HG02852 (cell line): Measurements from ENCODE around the gene VAV2.
"Not testable (repeated sequence)": the region's sequence is repeated elsewhere in the genome, so short reads cannot be mapped to it uniquely, and the experiment has no call there.

Source experiments
- ATAC-seq: cut with Tn5 transposase; IDR thresholded peaks from one replicate; pipeline ENCODE4 v1.9.1; 2021; ENCODE audit warnings: mild to moderate bottlenecking, moderate library complexity; ENCODE audit not compliant: unreplicated experiment

VAV2 gene

GRCh38 chr9:133775951-133776905, 215.9 kb downstream of the VAV2 start:
- ATAC-seq, result no peak

DNA sequence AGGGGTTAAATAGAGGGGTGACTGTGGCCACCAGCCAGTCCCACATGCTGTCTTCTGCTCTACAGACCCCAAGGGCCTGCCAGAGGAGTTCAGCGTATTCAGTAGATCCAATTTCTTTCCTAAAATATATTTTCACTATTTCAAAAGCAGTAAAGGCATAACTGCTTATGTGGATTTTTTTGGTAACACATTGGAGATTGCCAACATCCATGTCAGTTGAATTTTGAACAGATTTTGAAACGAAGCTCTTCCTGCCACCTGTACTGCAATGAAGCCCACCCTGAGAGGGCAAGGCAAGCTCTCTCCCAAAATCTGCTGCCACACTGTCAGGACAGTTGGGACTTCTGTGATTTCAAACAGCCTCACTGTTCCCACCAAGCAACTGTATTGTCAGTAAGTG, 216.8 kb downstream of the VAV2 start:
- no peak for ATAC-seq

GRCh38 chr9:133774799-133775198, 217.3 kb downstream of the VAV2 start:
- no peak for ATAC-seq

GRCh38 chr9:133773889-133774655, 218.1 kb downstream of the VAV2 start:
- ATAC-seq, result no peak

- ATAC-seq, result no peak
Measured at GRCh38 chr9:133772581-133772980, 219.5 kb downstream of the VAV2 start.

- ATAC-seq, result no peak
Measured at GRCh38 chr9:133771486-133772482, 220.3 kb downstream of the VAV2 start.

- no peak for ATAC-seq
Measured at GRCh38 chr9:133770076-133770777, 221.9 kb downstream of the VAV2 start.

GRCh38 chr9:133769511-133770075, 222.5 kb downstream of the VAV2 start:
- ATAC-seq, result no peak

GRCh38 chr9:133768859-133769510, 223.1 kb downstream of the VAV2 start:
- ATAC-seq, result no peak

DNA sequence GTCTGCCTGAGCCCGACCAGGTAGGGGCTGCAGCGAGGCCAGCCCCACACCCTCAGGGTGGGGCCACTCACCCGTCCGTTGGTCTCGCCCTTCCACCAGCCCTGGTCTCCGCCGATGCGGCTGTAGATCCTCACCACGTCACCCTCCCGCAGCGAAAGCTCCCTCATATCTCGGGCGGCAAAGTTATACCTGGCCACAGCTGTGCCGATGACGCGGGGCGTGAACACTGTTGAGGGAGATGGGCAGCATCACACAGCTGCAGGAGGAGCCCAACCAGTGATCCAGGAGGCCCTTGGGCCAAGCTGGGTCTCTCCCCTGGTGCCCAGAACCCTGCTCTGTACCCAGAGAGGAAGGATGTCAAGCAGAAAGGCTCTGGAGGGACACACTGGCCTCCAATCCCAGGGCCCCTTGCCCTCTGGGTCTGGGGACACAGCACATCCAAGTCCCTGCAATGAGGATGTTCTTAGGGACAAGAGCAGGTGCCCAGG, 223.7 kb downstream of the VAV2 start:
- ATAC-seq, result no peak

- no peak for ATAC-seq
Measured at GRCh38 chr9:133767625-133768024, 224.5 kb downstream of the VAV2 start.

GRCh38 chr9:133767008-133767407, 225.1 kb downstream of the VAV2 start:
- no peak for ATAC-seq

GRCh38 chr9:133766234-133766633, 225.9 kb downstream of the VAV2 start:
- ATAC-seq, result not testable (repeated sequence)

- no peak for ATAC-seq
Measured at GRCh38 chr9:133763272-133764183, 228.6 kb downstream of the VAV2 start.

DNA sequence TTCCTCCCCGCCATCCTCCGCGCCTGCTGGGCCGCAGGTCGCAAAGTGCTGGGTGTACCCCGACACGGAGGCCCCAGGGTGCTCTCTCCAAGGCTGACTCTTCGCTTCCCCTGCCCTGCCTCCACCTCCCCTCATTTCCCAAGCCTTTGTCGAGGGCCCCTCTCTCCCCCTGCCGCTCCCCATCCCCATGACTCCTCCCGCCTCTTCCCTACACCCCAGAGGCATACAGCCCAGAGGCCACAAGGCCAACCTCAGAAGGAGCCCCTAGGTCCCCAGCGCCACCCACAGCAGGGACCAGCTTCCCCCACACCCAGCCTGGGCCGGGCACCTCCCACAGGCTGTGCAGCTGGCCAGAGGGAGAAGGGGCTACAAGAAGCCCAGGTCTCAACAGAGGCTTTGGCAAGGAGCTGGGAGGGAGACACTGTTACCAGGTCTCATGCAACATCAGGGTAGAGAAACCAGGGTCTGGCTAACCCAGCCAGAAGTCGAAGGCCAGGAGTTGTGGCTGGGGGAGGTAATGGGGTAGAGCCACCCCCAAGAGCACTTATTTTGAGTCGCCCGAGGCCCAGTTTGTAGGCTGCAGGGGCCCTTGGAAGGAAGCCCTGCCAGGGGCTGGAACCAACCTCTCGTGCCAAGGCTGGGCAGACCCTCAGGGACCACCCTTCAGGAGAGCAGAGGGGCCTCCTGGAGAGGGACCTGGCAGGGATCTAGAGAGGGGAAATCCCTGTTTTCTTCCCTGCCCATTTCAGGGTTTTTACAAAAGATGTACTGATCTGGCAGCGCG, 229.4 kb downstream of the VAV2 start:
- no peak for ATAC-seq

DNA sequence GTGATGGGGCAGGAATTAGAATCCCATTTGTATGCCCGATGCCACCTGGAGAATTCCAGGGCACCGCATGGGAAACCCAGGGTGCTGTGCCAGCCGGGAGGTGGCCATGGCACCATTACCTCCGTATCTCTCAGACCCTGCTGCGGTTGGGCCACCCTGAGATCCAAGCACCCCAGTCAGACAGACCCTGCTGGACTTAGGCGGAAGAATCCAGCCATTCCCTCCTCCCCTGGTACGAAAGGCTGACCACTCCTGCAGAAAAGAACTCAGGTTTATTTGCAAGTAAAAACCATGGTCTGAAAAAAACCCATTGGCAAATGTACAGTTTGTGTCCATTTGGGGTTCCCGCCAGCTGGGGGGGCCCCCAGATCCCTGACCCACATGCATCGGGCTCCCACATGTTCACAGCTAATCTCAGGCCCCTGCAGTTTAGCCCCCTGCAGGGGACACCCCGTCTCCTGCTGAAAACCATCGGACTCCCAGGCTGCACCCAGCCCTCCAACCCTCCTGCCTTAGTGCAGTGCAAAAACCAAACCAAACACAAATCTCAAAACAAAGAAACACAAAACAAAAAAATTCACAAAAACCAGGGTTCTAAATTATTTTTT, 230.4 kb downstream of the VAV2 start:
- no peak for ATAC-seq
